Endothelial cell of umbilical vein (primary cell): ENCODE measurements around the gene OR4X2. TPM values are rescaled to one million over a fixed set of nuclear protein-coding genes. Genes with fewer than 3 reads are reported as not detected.

Experiments
- BruUV-seq: library from RNA; stranded (reverse); fragments of 400-500 nt; replicated peaks from 2 replicates; lab custom pipeline; 2021; lab: Mats Ljungman, UMichigan
- CTCF ChIA-PET: fragments of 300-600, 350-600 bp; sonication (Branson Sonifier 250); formaldehyde crosslinking; loops from one replicate; lab custom pipeline; 2021; ENCODE audit warnings: antibody characterized with exemption, inconsistent platforms; lab: Charles Lee
- POLR2A ChIA-PET: fragments of 300-600, 350-600 bp; sonication (Branson Sonifier 250); formaldehyde crosslinking; loops from one replicate; lab custom pipeline; 2021; ENCODE audit warnings: antibody characterized with exemption, inconsistent platforms; lab: Charles Lee
- DNase-seq: peaks from one replicate; pipeline ENCODE4 v3.0.0-alpha.2; 2011; ENCODE audit warnings: low read depth, low spot score
- FAIRE-seq: peaks from 2 replicates; lab custom pipeline; 2011; peaks lifted over from hg19 to GRCh38; lab: Jason Lieb, UNC
- H2AFZ ChIP-seq: 2 replicates; pipeline ENCODE4 v1.6.0; 2012; ENCODE audit warnings: low read depth, low read length, control low read depth, inconsistent platforms
- H3K27ac ChIP-seq: 2 replicates; pipeline ENCODE4 v1.5.1; 2011; ENCODE audit warnings: low read depth, mild to moderate bottlenecking, control low read depth, low read length, moderate library complexity; ENCODE audit not compliant: insufficient read depth
- H3K27me3 ChIP-seq, 2 experiments: 2 replicates each; pipeline versions ENCODE4 v1.6.0 to v1.6.1; 2011; ENCODE audit warnings: low read length in 2 of 2, mixed read lengths in 1 of 2; ENCODE audit not compliant: control insufficient read depth in 2 of 2, insufficient read depth in 2 of 2
- H3K36me3 ChIP-seq, 2 experiments: 2 replicates in 1 of 2; 3 replicates in 1 of 2; pipeline ENCODE4 v1.5.1; 2011; ENCODE audit warnings: low read length in 2 of 2, mild to moderate bottlenecking in 1 of 2, moderate library complexity in 1 of 2; ENCODE audit not compliant: control insufficient read depth in 2 of 2, insufficient read depth in 2 of 2; ENCODE audit errors: extremely low read depth in 1 of 2
- H3K4me1 ChIP-seq: 3 replicates; pipeline ENCODE4 v1.5.1; 2011; ENCODE audit warnings: mild to moderate bottlenecking, low read length; ENCODE audit not compliant: control insufficient read depth, insufficient read depth; ENCODE audit errors: extremely low read depth
- H3K4me2 ChIP-seq: 2 replicates; pipeline ENCODE4 v1.6.1; 2011; ENCODE audit warnings: low read length, control low read depth, mixed read lengths; ENCODE audit not compliant: insufficient read depth
- H3K4me3 ChIP-seq, 3 experiments: fragments of 200-600 bp in 1 of 3; sonication (generic), shearing (Covaris generic) in 1 of 3; replicated peaks in 1 of 3; 2 replicates each; pipeline ENCODE4 v1.5.1; 2011 to 2016; ENCODE audit warnings: control low read depth in 3 of 3, low read length in 3 of 3, mild to moderate bottlenecking in 2 of 3, inconsistent platforms in 1 of 3, low read depth in 1 of 3, moderate library complexity in 1 of 3; ENCODE audit not compliant: insufficient read depth in 1 of 3
- H3K79me2 ChIP-seq: 2 replicates; pipeline ENCODE4 v1.6.0; 2012; ENCODE audit warnings: low read length, inconsistent platforms; ENCODE audit not compliant: control insufficient read depth, insufficient read depth
- H3K9ac ChIP-seq: replicated peaks from 2 replicates; pipeline ENCODE3; 2011; ENCODE audit warnings: low read length, control low read depth; ENCODE audit not compliant: insufficient read depth; ENCODE audit errors: extremely low read depth
- H3K9me1 ChIP-seq: replicated peaks from 3 replicates; pipeline ENCODE4 v1.6.0; 2011; ENCODE audit warnings: mild to moderate bottlenecking, low read length; ENCODE audit not compliant: control insufficient read depth, insufficient read depth; ENCODE audit errors: extremely low read depth
- H3K9me3 ChIP-seq: replicated peaks from 2 replicates; pipeline ENCODE4 v1.5.1; 2012; ENCODE audit warnings: low read length, inconsistent platforms; ENCODE audit not compliant: control insufficient read depth, insufficient read depth
- H4K20me1 ChIP-seq: replicated peaks from 2 replicates; pipeline ENCODE3; 2011; ENCODE audit warnings: mild to moderate bottlenecking, low read length; ENCODE audit not compliant: control insufficient read depth, insufficient read depth; ENCODE audit errors: extremely low read depth
- FOS ChIP-seq: IDR thresholded peaks from 2 replicates; pipeline ENCODE4 v1.6.1; 2011; ENCODE audit warnings: mild to moderate bottlenecking, low read length, moderate library complexity, borderline replicate concordance; ENCODE audit not compliant: insufficient read depth
- GATA2 ChIP-seq: IDR thresholded peaks from 2 replicates; pipeline ENCODE4 v1.7.0; 2011; ENCODE audit warnings: low read depth, mild to moderate bottlenecking, moderate library complexity, mixed read lengths, low read length; ENCODE audit not compliant: insufficient read length, insufficient read depth
- MYC ChIP-seq: IDR thresholded peaks from one replicate; pipeline ENCODE4 v1.6.1; 2011; ENCODE audit warnings: mild to moderate bottlenecking, low read depth, low read length
- POLR2A ChIP-seq: IDR thresholded peaks from 2 replicates; pipeline ENCODE4 v1.6.1; 2012; ENCODE audit warnings: low read depth, mild to moderate bottlenecking, control low read depth, low read length
- POLR2AphosphoS5 ChIP-seq: IDR thresholded peaks from 2 replicates; pipeline ENCODE4 v1.6.1; 2012; ENCODE audit warnings: low read depth, mild to moderate bottlenecking, control low read depth, low read length, moderate library complexity; ENCODE audit not compliant: insufficient read depth
- dilution Hi-C: fragments of 300-500 bp; cut with MboI; formaldehyde crosslinking; loops from one replicate; pipeline ENCODE4 v1.15.0; 2019; ENCODE audit warnings: low sequenced_read_pairs; ENCODE audit not compliant: extremely low pct_ligation_motif_present
- intact Hi-C: fragments of 100-400 bp; cut with micrococcal nuclease; formaldehyde crosslinking; loops from one replicate; pipeline ENCODE4 v1.10.0; 2022
- polyA plus RNA-seq, 4 experiments: library from polyadenylated mRNA; depleted of rRNA in 3 of 4; stranded (reverse) in 3 of 4; unstranded in 1 of 4; fragments of >200 nt; gene quantifications; 2 replicates each; pipeline versions ENCODE4 v1.2.1 to v1.2.3, GENCODE V29; 2011 to 2012; ENCODE audit warnings: missing spikeins in 1 of 4
- total RNA-seq: library from RNA; stranded (reverse); gene quantifications from 2 replicates; pipeline ENCODE4 v1.2.3, GENCODE V29; 2021
- TF ChIP-seq, protein P1 (sequence below), 2 donors: IDR thresholded peaks; 1 replicate in 1 of 2; 2 replicates in 1 of 2; pipeline ENCODE4 v1.5.1; 2011; ENCODE audit warnings: low read length in 2 of 2, mild to moderate bottlenecking in 2 of 2, moderate library complexity in 2 of 2, control low read depth in 1 of 2, inconsistent platforms in 1 of 2, low read depth in 1 of 2; ENCODE audit not compliant: insufficient read depth in 1 of 2; ENCODE audit errors: extremely low read depth in 1 of 2

OR4X2 gene
- total and polyA plus RNA-seq, 2 donors (not counting 3 experiments of a cell fraction or from before 2014, with no cell fraction given): not detected

DNA sequence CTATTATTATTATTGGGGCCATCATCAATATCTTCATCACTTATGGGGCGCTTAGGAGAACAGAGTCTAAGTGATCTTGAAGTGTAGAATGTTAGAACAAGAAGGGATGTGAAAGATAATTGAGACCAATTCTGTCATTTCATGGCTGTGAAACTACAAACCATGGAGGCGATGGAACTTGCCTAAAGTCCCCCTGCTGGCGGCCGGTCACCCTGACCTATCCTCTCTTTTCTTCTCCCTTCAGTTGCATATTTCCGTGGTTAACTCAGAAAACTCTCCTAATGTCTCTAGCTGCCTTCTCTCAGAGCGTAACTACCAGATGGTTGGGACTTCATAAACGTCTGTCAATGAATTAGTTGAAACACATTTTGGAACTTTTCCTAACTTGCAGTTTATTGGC is 34.9 kb upstream of the OR4X2 start:
- dilution Hi-C loops (no loop called here), intact Hi-C loops (no loop called here)
- ChIA-PET CTCF (no interaction called here), POLR2A (no interaction called here)
- H3K9ac ChIP-seq: no peak overlapping the region
- H3K27me3 ChIP-seq: no peaks in the 10 kb centered on the region
- H3K9me3 ChIP-seq: no peaks in the 10 kb centered on the region
- no peak overlapping the region for H3K27ac ChIP-seq
- H2AFZ ChIP-seq: no peak overlapping the region
- H3K9me1 ChIP-seq: no peaks in the 10 kb centered on the region
- H3K4me1 ChIP-seq: no peaks in the 10 kb centered on the region
- no peaks in the 10 kb centered on the region for H3K79me2 ChIP-seq
- H3K4me3 ChIP-seq: no peak overlapping the region
- no TSS peak for BruUV-seq
- H3K36me3 ChIP-seq: no peaks in the 10 kb centered on the region
- H4K20me1 ChIP-seq: no peaks in the 10 kb centered on the region
- H3K4me2 ChIP-seq: no peak overlapping the region
- TF ChIP-seq MYC: no peak
- TF ChIP-seq, protein P1, sequence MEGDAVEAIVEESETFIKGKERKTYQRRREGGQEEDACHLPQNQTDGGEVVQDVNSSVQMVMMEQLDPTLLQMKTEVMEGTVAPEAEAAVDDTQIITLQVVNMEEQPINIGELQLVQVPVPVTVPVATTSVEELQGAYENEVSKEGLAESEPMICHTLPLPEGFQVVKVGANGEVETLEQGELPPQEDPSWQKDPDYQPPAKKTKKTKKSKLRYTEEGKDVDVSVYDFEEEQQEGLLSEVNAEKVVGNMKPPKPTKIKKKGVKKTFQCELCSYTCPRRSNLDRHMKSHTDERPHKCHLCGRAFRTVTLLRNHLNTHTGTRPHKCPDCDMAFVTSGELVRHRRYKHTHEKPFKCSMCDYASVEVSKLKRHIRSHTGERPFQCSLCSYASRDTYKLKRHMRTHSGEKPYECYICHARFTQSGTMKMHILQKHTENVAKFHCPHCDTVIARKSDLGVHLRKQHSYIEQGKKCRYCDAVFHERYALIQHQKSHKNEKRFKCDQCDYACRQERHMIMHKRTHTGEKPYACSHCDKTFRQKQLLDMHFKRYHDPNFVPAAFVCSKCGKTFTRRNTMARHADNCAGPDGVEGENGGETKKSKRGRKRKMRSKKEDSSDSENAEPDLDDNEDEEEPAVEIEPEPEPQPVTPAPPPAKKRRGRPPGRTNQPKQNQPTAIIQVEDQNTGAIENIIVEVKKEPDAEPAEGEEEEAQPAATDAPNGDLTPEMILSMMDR (IDR thresholded peaks at IDR 0.05; ENCODE audit: extremely low read depth in 1 of 2, insufficient read depth in 1 of 2, low read depth in 1 of 2, low read length in 2 of 2): peak in 1 of 2 donors; percentile 27
- DNase-seq (no peak), FAIRE-seq (no peak)

DNA sequence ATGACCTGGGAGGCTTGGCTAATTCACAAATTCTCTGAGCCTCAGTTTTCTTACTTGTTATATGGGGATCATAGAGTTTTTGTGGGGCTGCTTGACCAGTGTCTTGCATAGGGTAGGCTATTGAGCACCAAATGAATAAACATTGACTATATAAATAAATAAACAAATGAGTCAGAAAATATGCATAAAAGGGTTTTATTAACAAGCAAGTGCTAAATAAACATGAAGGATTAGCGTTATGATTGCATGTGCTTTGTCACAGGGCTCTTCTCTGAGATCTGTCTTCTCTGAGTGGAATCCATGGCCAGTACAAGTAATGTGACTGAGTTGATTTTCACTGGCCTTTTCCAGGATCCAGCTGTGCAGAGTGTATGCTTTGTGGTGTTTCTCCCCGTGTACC is 28.4 kb upstream of the OR4X2 start, which contains the start of gene OR4B1:
TSS of gene OR4B1 (plus strand) at position 301 of the 400 bp plus-strand sequence. CDS start at position 301, 0 bp downstream.
- Histone ChIP-seq H2AFZ (no peak within 1 kb of the TSS), H3K79me2 (no peaks in the 10 kb centered on the region), H3K27ac (no peak within 1 kb of the TSS), H3K4me1 (no peaks in the 10 kb centered on the region), H4K20me1 (no peaks in the 10 kb centered on the region), H3K4me3 (no peak within 1 kb of the TSS), H3K9me3 (no peaks in the 10 kb centered on the region), H3K27me3 (no peaks in the 10 kb centered on the region), H3K36me3 (no peaks in the 10 kb centered on the region), H3K4me2 (no peak within 1 kb of the TSS), H3K9me1 (no peaks in the 10 kb centered on the region), H3K9ac (no peak within 1 kb of the TSS)
- ChIA-PET CTCF (no interaction called here), POLR2A (no interaction called here)
- intact Hi-C loops (no loop called here), dilution Hi-C loops (no loop called here)
- FAIRE-seq (no peak), DNase-seq (no peak)
- TF ChIP-seq GATA2 (no peak), POLR2AphosphoS5 (no peak), FOS (no peak), MYC (no peak), POLR2A (no peak)
- no TSS peak for BruUV-seq
